HG03575 (cell line): ENCODE data around the gene HBEGF.

ENCODE experiments used
- ATAC-seq: cut with Tn5 transposase; IDR thresholded peaks from one replicate; pipeline ENCODE4 v1.9.1; 2021; ENCODE audit not compliant: unreplicated experiment, insufficient number of reproducible peaks, low FRiP score; ENCODE audit errors: extremely low read depth

The HBEGF gene

GRCh38 chr5:140346348-140347221 is at the start of gene HBEGF:
TSS of gene HBEGF (minus strand) at chr5:140346603. CDS start at chr5:140346328, 275 bp downstream.
- peak; percentile 33 for ATAC-seq

GRCh38 chr5:140393738-140394137 is 47.3 kb upstream of the HBEGF start:
- no peak for ATAC-seq

- no peak for ATAC-seq
Measured at GRCh38 chr5:140391732-140392131, 45.3 kb upstream of the HBEGF start.

GRCh38 chr5:140391312-140391711 is 44.9 kb upstream of the HBEGF start:
- no peak for ATAC-seq

- ATAC-seq: no peak
Measured at GRCh38 chr5:140388052-140388451, 41.6 kb upstream of the HBEGF start.

GRCh38 chr5:140383300-140383699 is 36.9 kb upstream of the HBEGF start:
- no peak for ATAC-seq

- no peak for ATAC-seq
Measured at GRCh38 chr5:140382866-140383265, 36.5 kb upstream of the HBEGF start.

- no peak for ATAC-seq
Measured at GRCh38 chr5:140381972-140382371, 35.6 kb upstream of the HBEGF start.

- no peak for ATAC-seq
Measured at GRCh38 chr5:140381351-140381750, 34.9 kb upstream of the HBEGF start.

- no peak for ATAC-seq
Measured at GRCh38 chr5:140372971-140373487, 26.6 kb upstream of the HBEGF start.

GRCh38 chr5:140371356-140372151 is 25.2 kb upstream of the HBEGF start:
- ATAC-seq: no peak

GRCh38 chr5:140367256-140368013 is 21.0 kb upstream of the HBEGF start:
- no peak for ATAC-seq

- ATAC-seq: no peak
Measured at GRCh38 chr5:140366589-140367255, 20.3 kb upstream of the HBEGF start.

GRCh38 chr5:140365941-140366340 is 19.5 kb upstream of the HBEGF start:
- no peak for ATAC-seq

GRCh38 chr5:140365282-140365681 is 18.9 kb upstream of the HBEGF start:
- no peak for ATAC-seq

GRCh38 chr5:140364472-140364765 is 18.0 kb upstream of the HBEGF start:
- ATAC-seq: no peak

GRCh38 chr5:140363631-140364471 is 17.4 kb upstream of the HBEGF start:
- no peak for ATAC-seq
